HEK293 (cell line): ENCODE measurements around the gene NOS1.
"Not testable (repeated sequence)": the region's sequence is repeated elsewhere in the genome, so short reads cannot be mapped to it uniquely, and the experiment has no call there.

Experiments used
- CTCF ChIA-PET: fragments of 350-600 bp; formaldehyde crosslinking; extraction: SDS; loops from one replicate; lab custom pipeline; 2021; ENCODE audit warnings: antibody characterized with exemption; lab: Yijun Ruan, JAX
- POLR2A ChIA-PET: fragments of 300-600 bp; formaldehyde crosslinking; extraction: SDS; loops from one replicate; lab custom pipeline; 2020; ENCODE audit warnings: antibody characterized with exemption, inconsistent platforms; lab: Yijun Ruan, JAX
- H3K27ac ChIP-seq: fragments of 200-500 bp; sonication (Bioruptor generic); 2 replicates; pipeline ENCODE4 v1.5.1; 2014; ENCODE audit warnings: low read depth, low read length, control low read depth, inconsistent platforms; ENCODE audit errors: extremely low read depth
- H3K36me3 ChIP-seq, 2 experiments: fragments of 200-500 bp in 1 of 2; sonication (Bioruptor generic) in 1 of 2; 1 replicate in 1 of 2; 2 replicates in 1 of 2; pipeline ENCODE4 v1.5.1; 2014 to 2017; ENCODE audit warnings: inconsistent platforms in 2 of 2, low read length in 2 of 2; ENCODE audit not compliant: control insufficient read depth in 2 of 2, insufficient read depth in 1 of 2
- H3K4me1 ChIP-seq: fragments of 200-500 bp; sonication (Bioruptor generic); 2 replicates; pipeline ENCODE4 v1.5.1; 2014; ENCODE audit warnings: mild to moderate bottlenecking, low read length, inconsistent platforms; ENCODE audit not compliant: control insufficient read depth, insufficient read depth
- H3K4me3 ChIP-seq: 2 replicates; pipeline ENCODE4 v1.5.1; 2011; ENCODE audit warnings: low read depth, mild to moderate bottlenecking, control low read depth, low read length, moderate library complexity
- H3K9me3 ChIP-seq: fragments of 200-500 bp; sonication (Bioruptor generic); 2 replicates; pipeline ENCODE4 v1.5.1; 2014; ENCODE audit warnings: low read depth, low read length, inconsistent platforms; ENCODE audit not compliant: control insufficient read depth, insufficient read depth
- EGR2 ChIP-seq: fragments of 450-650 bp; formaldehyde crosslinking; IDR thresholded peaks from 2 replicates; pipeline ENCODE4 v1.5.1; 2016; ENCODE audit warnings: low read depth, missing biosample characterization, missing genetic modification characterization
- KLF10 ChIP-seq: fragments of 450-650 bp; IDR thresholded peaks from 2 replicates; pipeline ENCODE4 v1.5.1; 2018; ENCODE audit warnings: missing biosample characterization, mild to moderate bottlenecking, missing genetic modification characterization
- KLF9 ChIP-seq: fragments of 450-650 bp; formaldehyde crosslinking; IDR thresholded peaks from 2 replicates; pipeline ENCODE4 v1.5.1; 2016; ENCODE audit warnings: missing biosample characterization, missing genetic modification characterization, low read depth
- SETDB1 ChIP-seq: IDR thresholded peaks from one replicate; pipeline ENCODE4 v1.6.1; 2017; ENCODE audit warnings: mild to moderate bottlenecking, low read length, moderate library complexity, mixed read lengths; ENCODE audit not compliant: insufficient read length
- ZFP37 ChIP-seq: fragments of 450-650 bp; formaldehyde crosslinking; IDR thresholded peaks from 2 replicates; pipeline ENCODE4 v1.5.1; 2016; ENCODE audit warnings: missing biosample characterization, missing genetic modification characterization
- ZNF274 ChIP-seq, 2 experiments: fragments of 200-500 bp in 1 of 2; fragments of 450-650 bp in 1 of 2; sonication (Bioruptor generic) in 1 of 2; formaldehyde crosslinking in 1 of 2; IDR thresholded peaks; 2 replicates each; pipeline versions ENCODE4 v1.5.1 to v1.6.1; 2014 to 2016; ENCODE audit warnings: borderline replicate concordance in 1 of 2, inconsistent platforms in 1 of 2, low read length in 1 of 2, missing biosample characterization in 1 of 2, missing genetic modification characterization in 1 of 2
- ZNF366 ChIP-seq: fragments of 450-650 bp; formaldehyde crosslinking; conservative IDR thresholded peaks from 2 replicates; pipeline ENCODE4 v1.5.1; 2016; ENCODE audit warnings: missing biosample characterization, missing genetic modification characterization
- ZNF391 ChIP-seq: fragments of 450-650 bp; formaldehyde crosslinking; IDR thresholded peaks from 2 replicates; pipeline ENCODE4 v1.5.1; 2016; ENCODE audit warnings: low read depth, missing biosample characterization, missing genetic modification characterization, borderline replicate concordance
- ZNF473 ChIP-seq: fragments of 450-650 bp; formaldehyde crosslinking; IDR thresholded peaks from 2 replicates; pipeline ENCODE4 v1.5.1; 2017; ENCODE audit warnings: missing biosample characterization, missing genetic modification characterization
- ZNF501 ChIP-seq: fragments of 450-650 bp; formaldehyde crosslinking; IDR thresholded peaks from 2 replicates; pipeline ENCODE4 v1.5.1; 2016; ENCODE audit warnings: missing biosample characterization, missing genetic modification characterization
- ZNF510 ChIP-seq: fragments of 450-650 bp; formaldehyde crosslinking; IDR thresholded peaks from 2 replicates; pipeline ENCODE4 v1.5.1; 2018; ENCODE audit warnings: mild to moderate bottlenecking, missing genetic modification characterization, missing biosample characterization; ENCODE audit not compliant: insufficient replicate concordance
- ZNF514 ChIP-seq: fragments of 450-650 bp; formaldehyde crosslinking; IDR thresholded peaks from 2 replicates; pipeline ENCODE4 v1.5.1; 2016; ENCODE audit warnings: missing biosample characterization, missing genetic modification characterization
- ZNF596 ChIP-seq: fragments of 450-650 bp; IDR thresholded peaks from 2 replicates; pipeline ENCODE4 v1.5.0; 2018; ENCODE audit warnings: missing biosample characterization, mild to moderate bottlenecking, missing genetic modification characterization, moderate library complexity
- ZNF626 ChIP-seq: fragments of 450-650 bp; sonication (Bioruptor Pico); formaldehyde crosslinking; IDR thresholded peaks from 2 replicates; pipeline ENCODE4 v1.5.1; 2018; ENCODE audit warnings: missing biosample characterization, missing genetic modification characterization, inconsistent platforms
- ZNF664 ChIP-seq: fragments of 450-650 bp; formaldehyde crosslinking; IDR thresholded peaks from 2 replicates; pipeline ENCODE4 v1.5.1; 2016; ENCODE audit warnings: missing biosample characterization, missing genetic modification characterization
- ZNF76 ChIP-seq: fragments of 450-650 bp; formaldehyde crosslinking; IDR thresholded peaks from 2 replicates; pipeline ENCODE4; 2016; ENCODE audit warnings: low read depth, missing biosample characterization, missing genetic modification characterization, borderline replicate concordance
- ZNF777 ChIP-seq: fragments of 450-650 bp; formaldehyde crosslinking; IDR thresholded peaks from 2 replicates; pipeline ENCODE4 v1.5.1; 2017; ENCODE audit warnings: missing biosample characterization, missing genetic modification characterization, borderline replicate concordance
- ZNF830 ChIP-seq: fragments of 450-650 bp; IDR thresholded peaks from 2 replicates; pipeline ENCODE4 v1.5.0; 2018; ENCODE audit warnings: missing biosample characterization, missing genetic modification characterization, low read depth, mild to moderate bottlenecking, moderate library complexity
- TF ChIP-seq, protein P1 (sequence below): fragments of 450-650 bp; formaldehyde crosslinking; conservative IDR thresholded peaks from 2 replicates; pipeline ENCODE4 v1.5.1; 2016; ENCODE audit warnings: low read depth, missing biosample characterization, missing genetic modification characterization
- TF ChIP-seq, protein P2 (sequence below): fragments of 450-650 bp; formaldehyde crosslinking; IDR thresholded peaks from 2 replicates; pipeline ENCODE4 v1.5.1; 2016; ENCODE audit warnings: missing biosample characterization, missing genetic modification characterization, low read depth
- TF ChIP-seq, protein P3 (sequence below): fragments of 450-650 bp; formaldehyde crosslinking; IDR thresholded peaks from 2 replicates; pipeline ENCODE4 v1.5.1; 2016; ENCODE audit warnings: missing biosample characterization, missing genetic modification characterization, borderline replicate concordance
- TF ChIP-seq, protein P4 (sequence below): fragments of 450-650 bp; formaldehyde crosslinking; IDR thresholded peaks from 2 replicates; pipeline ENCODE4 v1.5.1; 2017; ENCODE audit warnings: missing biosample characterization, missing genetic modification characterization

The NOS1 gene

GRCh38 chr12:117400912-117401311 lies 39.5 kb upstream of the NOS1 start:
- TF ChIP-seq ZNF514 (no peak), ZNF777 (no peak), KLF9 (no peak), KLF10 (tag by site-specific recombination) (no peak), ZNF596 (tag by site-specific recombination) (no peak), ZNF501 (tag by site-specific recombination) (no peak), ZNF76 (tag by site-specific recombination) (no peak), ZNF626 (tag by site-specific recombination) (no peak), ZNF664 (tag by site-specific recombination) (no peak), ZFP37 (tag by site-specific recombination) (no peak), ZNF510 (tag by site-specific recombination) (no peak)
- TF ChIP-seq, protein P1, sequence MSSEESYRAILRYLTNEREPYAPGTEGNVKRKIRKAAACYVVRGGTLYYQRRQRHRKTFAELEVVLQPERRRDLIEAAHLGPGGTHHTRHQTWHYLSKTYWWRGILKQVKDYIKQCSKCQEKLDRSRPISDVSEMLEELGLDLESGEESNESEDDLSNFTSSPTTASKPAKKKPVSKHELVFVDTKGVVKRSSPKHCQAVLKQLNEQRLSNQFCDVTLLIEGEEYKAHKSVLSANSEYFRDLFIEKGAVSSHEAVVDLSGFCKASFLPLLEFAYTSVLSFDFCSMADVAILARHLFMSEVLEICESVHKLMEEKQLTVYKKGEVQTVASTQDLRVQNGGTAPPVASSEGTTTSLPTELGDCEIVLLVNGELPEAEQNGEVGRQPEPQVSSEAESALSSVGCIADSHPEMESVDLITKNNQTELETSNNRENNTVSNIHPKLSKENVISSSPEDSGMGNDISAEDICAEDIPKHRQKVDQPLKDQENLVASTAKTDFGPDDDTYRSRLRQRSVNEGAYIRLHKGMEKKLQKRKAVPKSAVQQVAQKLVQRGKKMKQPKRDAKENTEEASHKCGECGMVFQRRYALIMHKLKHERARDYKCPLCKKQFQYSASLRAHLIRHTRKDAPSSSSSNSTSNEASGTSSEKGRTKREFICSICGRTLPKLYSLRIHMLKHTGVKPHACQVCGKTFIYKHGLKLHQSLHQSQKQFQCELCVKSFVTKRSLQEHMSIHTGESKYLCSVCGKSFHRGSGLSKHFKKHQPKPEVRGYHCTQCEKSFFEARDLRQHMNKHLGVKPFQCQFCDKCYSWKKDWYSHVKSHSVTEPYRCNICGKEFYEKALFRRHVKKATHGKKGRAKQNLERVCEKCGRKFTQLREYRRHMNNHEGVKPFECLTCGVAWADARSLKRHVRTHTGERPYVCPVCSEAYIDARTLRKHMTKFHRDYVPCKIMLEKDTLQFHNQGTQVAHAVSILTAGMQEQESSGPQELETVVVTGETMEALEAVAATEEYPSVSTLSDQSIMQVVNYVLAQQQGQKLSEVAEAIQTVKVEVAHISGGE, result no peak
- TF ChIP-seq, protein P2, sequence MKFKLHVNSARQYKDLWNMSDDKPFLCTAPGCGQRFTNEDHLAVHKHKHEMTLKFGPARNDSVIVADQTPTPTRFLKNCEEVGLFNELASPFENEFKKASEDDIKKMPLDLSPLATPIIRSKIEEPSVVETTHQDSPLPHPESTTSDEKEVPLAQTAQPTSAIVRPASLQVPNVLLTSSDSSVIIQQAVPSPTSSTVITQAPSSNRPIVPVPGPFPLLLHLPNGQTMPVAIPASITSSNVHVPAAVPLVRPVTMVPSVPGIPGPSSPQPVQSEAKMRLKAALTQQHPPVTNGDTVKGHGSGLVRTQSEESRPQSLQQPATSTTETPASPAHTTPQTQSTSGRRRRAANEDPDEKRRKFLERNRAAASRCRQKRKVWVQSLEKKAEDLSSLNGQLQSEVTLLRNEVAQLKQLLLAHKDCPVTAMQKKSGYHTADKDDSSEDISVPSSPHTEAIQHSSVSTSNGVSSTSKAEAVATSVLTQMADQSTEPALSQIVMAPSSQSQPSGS (tag by site-specific recombination), result no peak
- TF ChIP-seq, protein P3, sequence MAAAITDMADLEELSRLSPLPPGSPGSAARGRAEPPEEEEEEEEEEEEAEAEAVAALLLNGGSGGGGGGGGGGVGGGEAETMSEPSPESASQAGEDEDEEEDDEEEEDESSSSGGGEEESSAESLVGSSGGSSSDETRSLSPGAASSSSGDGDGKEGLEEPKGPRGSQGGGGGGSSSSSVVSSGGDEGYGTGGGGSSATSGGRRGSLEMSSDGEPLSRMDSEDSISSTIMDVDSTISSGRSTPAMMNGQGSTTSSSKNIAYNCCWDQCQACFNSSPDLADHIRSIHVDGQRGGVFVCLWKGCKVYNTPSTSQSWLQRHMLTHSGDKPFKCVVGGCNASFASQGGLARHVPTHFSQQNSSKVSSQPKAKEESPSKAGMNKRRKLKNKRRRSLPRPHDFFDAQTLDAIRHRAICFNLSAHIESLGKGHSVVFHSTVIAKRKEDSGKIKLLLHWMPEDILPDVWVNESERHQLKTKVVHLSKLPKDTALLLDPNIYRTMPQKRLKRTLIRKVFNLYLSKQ, result no peak
- TF ChIP-seq, all 188 proteins: peak for 0
- ChIA-PET POLR2A (no interaction called here), CTCF (no interaction called here)
- H3K4me1 ChIP-seq, result no peaks in the 10 kb centered on the region
- H3K4me3 ChIP-seq, result no peak overlapping the region
- H3K27ac ChIP-seq, result no peak overlapping the region
- no peaks in the 10 kb centered on the region for H3K9me3 ChIP-seq
- H3K36me3 ChIP-seq, result no peaks in the 10 kb centered on the region

GRCh38 chr12:117398482-117398881 lies 37.1 kb upstream of the NOS1 start:
- CTCF ChIA-PET, POLR2A ChIA-PET, H3K4me3 ChIP-seq, H3K27ac ChIP-seq, H3K9me3 ChIP-seq, H3K36me3 ChIP-seq, H3K4me1 ChIP-seq: not testable (repeated sequence)

- H3K4me3 ChIP-seq, result no peak overlapping the region
- no peak overlapping the region for H3K27ac ChIP-seq
- H3K36me3 ChIP-seq, result no peaks in the 10 kb centered on the region
- no peaks in the 10 kb centered on the region for H3K9me3 ChIP-seq
- POLR2A ChIA-PET, result no interaction called here
- TF ChIP-seq, protein P4, sequence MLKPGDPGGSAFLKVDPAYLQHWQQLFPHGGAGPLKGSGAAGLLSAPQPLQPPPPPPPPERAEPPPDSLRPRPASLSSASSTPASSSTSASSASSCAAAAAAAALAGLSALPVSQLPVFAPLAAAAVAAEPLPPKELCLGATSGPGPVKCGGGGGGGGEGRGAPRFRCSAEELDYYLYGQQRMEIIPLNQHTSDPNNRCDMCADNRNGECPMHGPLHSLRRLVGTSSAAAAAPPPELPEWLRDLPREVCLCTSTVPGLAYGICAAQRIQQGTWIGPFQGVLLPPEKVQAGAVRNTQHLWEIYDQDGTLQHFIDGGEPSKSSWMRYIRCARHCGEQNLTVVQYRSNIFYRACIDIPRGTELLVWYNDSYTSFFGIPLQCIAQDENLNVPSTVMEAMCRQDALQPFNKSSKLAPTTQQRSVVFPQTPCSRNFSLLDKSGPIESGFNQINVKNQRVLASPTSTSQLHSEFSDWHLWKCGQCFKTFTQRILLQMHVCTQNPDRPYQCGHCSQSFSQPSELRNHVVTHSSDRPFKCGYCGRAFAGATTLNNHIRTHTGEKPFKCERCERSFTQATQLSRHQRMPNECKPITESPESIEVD, result no peak
- no peak for TF ChIP-seq EGR2 (tag by site-specific recombination)
- TF ChIP-seq ZNF830, result no peak
- TF ChIP-seq ZNF473 (tag by site-specific recombination), result 0 out of 2 replicates have a peak, but pooled peaks have one; percentile 59
- TF ChIP-seq SETDB1, result no peak
- TF ChIP-seq ZNF391 (tag by site-specific recombination), result no peak
- TF ChIP-seq ZNF366, result peak; percentile 93
- no peak for TF ChIP-seq ZNF274 (IDR thresholded peaks at IDR 0.05; ENCODE audit: low read length)
- TF ChIP-seq ZNF274 (tag by site-specific recombination; IDR thresholded peaks at IDR 0.05; ENCODE audit: borderline replicate concordance), result 0 out of 2 replicates have a peak, but pooled peaks have one; percentile 28
- TF ChIP-seq, all 188 proteins: peak for 3
- CTCF ChIA-PET, result interaction anchor here (0.7 to 1.5 kb wide), 2 partner anchors 78 to 160 kb away, joined by 3 read pairs; no protein-coding TSS in a partner anchor
- H3K4me1 ChIP-seq, result no peaks in the 10 kb centered on the region
Observed at GRCh38 chr12:117395766-117396165, 34.3 kb upstream of the NOS1 start.
